ENCODE measurements around the gene IL16.

IL16 gene

GRCh38 chr15:81316267-81316666 lies 119.6 kb downstream of the IL16 start:
- no peaks in the 10 kb centered on the region for H3K4me1 ChIP-seq

DNA sequence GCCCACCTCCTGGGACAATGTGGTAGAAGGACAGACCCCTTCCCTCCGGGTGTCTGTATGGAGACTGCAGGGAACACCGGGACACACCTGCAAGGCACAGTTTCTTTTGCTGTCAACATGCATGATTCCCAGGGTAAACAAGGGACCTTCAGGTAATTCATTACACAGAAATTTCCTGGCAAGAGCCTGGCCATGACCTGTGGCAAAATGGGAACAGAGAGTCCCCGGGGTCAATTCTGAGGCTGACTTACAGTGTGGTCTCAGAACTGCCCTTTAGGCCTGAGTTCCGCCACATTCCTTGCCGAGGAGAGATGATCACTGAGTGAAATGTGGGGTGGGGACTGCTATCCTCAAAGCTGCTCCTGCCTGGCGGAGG lies 121.0 kb downstream of the IL16 start:
- Histone ChIP-seq H3K27me3 (no peaks in the 10 kb centered on the region), H3K4me3 (ENCODE audit: low read depth, low read length) (no peak overlapping the region), H3K36me3 (no peaks in the 10 kb centered on the region), H3K4me1 (no peaks in the 10 kb centered on the region), H3K9me3 (no peaks in the 10 kb centered on the region)
- no peak for DNase-seq
- TF ChIP-seq, protein P1, sequence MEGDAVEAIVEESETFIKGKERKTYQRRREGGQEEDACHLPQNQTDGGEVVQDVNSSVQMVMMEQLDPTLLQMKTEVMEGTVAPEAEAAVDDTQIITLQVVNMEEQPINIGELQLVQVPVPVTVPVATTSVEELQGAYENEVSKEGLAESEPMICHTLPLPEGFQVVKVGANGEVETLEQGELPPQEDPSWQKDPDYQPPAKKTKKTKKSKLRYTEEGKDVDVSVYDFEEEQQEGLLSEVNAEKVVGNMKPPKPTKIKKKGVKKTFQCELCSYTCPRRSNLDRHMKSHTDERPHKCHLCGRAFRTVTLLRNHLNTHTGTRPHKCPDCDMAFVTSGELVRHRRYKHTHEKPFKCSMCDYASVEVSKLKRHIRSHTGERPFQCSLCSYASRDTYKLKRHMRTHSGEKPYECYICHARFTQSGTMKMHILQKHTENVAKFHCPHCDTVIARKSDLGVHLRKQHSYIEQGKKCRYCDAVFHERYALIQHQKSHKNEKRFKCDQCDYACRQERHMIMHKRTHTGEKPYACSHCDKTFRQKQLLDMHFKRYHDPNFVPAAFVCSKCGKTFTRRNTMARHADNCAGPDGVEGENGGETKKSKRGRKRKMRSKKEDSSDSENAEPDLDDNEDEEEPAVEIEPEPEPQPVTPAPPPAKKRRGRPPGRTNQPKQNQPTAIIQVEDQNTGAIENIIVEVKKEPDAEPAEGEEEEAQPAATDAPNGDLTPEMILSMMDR (IDR thresholded peaks at IDR 0.05; ENCODE audit: low read depth, low read length): no peak

More at GRCh38 chr15:81316267-81316666, 119.6 kb downstream of the IL16 start:
- TF ChIP-seq, protein P1 (IDR thresholded peaks at IDR 0.05; ENCODE audit: low read depth, low read length): no peak
- Histone ChIP-seq H3K36me3 (no peaks in the 10 kb centered on the region), H3K4me3 (ENCODE audit: low read depth, low read length) (no peak overlapping the region), H3K9me3 (no peaks in the 10 kb centered on the region), H3K27me3 (no peaks in the 10 kb centered on the region)
- DNase-seq: no peak

DNA sequence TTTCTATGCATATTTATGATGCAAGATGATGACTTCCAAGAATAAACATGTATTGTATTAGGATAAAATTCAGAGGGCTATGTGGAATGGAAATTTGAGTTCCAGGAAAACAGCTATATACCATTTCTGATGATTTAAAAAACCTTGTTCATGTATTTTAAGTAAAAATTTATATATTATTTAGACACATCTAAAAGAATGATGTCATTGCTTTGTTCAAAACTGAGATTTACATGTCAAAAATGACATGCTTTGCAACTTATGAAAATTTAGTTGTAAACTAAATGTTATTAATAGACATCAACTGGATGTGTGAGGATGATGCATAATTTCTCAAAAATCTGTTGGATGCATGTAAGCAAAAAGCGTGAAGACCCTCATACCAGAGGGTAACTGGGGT lies 125.0 kb downstream of the IL16 start:
- Histone ChIP-seq H3K27me3 (no peaks in the 10 kb centered on the region), H3K36me3 (no peaks in the 10 kb centered on the region), H3K4me3 (ENCODE audit: low read depth, low read length) (no peak overlapping the region), H3K9me3 (no peaks in the 10 kb centered on the region), H3K4me1 (no peaks in the 10 kb centered on the region)
- TF ChIP-seq, protein P1 (IDR thresholded peaks at IDR 0.05; ENCODE audit: low read depth, low read length): no peak
- no peak for DNase-seq

- Histone ChIP-seq H3K27me3 (no peaks in the 10 kb centered on the region; the same call in 1 of the 2 replicates), H3K4me3 (ENCODE audit: low read depth, low read length) (no peak overlapping the region), H3K36me3 (no peaks in the 10 kb centered on the region), H3K4me1 (no peaks in the 10 kb centered on the region), H3K9me3 (no peaks in the 10 kb centered on the region)
- no peak for DNase-seq
- TF ChIP-seq, protein P1 (IDR thresholded peaks at IDR 0.05; ENCODE audit: low read depth, low read length): no peak
Measured at GRCh38 chr15:81322676-81323253, 126.1 kb downstream of the IL16 start.

DNA sequence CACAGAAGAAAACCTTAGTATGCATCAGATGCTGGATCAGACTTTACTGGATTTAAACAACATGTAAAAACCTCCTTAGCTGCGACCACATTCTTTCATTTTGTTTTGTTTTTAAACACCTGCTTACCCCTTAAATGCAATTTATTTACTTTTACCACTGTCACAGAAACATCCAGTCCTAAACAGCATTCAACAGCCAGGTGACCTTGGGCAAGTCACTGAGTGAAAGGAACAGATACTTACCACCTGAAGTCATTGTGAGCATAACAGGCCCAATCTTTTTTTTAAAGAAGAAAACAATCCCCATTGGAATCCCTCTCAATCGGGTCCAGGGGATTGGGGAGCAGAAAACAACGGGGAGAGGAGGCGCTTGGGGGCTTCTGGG lies 126.9 kb downstream of the IL16 start:
- TF ChIP-seq, protein P1 (IDR thresholded peaks at IDR 0.05; ENCODE audit: low read depth, low read length): no peak
- DNase-seq: no peak

DNA sequence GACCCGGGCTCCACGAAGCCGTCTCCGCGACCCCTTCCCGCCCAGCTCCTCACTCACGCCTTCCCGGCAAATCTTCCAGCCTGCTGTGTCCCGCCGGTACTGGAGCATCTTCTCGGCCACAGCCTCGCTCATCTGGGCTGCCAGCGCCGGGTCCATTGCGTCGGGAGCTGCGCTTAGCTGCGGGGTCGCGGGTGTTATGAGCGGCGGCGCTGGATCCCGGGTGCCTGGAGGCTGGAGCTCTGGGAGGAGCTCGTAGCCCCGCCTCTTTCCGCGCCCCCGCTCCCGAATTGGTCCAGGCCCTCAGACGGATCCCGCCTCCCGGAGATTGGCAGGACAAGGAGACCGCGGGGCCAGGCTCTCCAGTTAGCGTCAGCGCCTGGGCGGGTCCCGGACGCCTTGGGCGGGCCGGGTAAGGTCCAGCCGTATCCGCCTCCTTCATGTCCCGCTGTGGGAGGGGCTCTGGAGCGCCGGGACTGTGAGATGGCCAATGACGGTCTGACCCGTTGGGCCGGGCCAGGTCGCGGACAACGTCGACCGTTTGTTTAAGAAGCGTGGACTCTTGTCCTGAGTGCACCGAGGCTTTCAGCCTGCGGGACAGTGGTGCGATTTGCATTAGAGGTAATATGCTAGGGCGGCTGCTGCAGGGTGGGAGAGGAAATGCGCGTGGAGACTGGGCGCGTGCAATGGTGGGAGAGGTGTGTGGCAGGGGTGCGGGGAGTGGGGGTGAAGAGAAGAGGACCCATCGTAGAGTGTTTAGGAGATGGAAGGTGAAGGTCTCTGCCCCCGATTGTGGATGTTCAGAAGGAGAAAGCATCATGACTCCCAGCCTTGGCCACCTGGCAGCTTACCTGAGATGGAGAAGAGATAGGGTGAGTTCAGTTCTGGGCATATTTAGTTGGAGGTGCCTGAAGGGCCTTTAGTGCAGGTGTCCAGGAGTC lies 127.5 kb downstream of the IL16 start, which contains the start of gene STARD5:
Gene STARD5 (minus strand): TSS at position 198 of the 938 bp plus-strand sequence. CDS start 42 bp downstream, at position 156.
- Histone ChIP-seq H3K4me1 (no peaks in the 10 kb centered on the region), H3K4me3 (ENCODE audit: low read depth, low read length) (peak within 1 kb of the TSS; percentile 76), H3K27me3 (no peaks in the 10 kb centered on the region; the same call in 1 of the 2 replicates), H3K9me3 (no peaks in the 10 kb centered on the region), H3K36me3 (no peaks in the 10 kb centered on the region)
- DNase-seq: peak; percentile 99
- TF ChIP-seq, protein P1 (IDR thresholded peaks at IDR 0.05; ENCODE audit: low read depth, low read length): no peak

More for the DNA sequence above, 126.9 kb downstream of the IL16 start:
- no peaks in the 10 kb centered on the region for H3K36me3 ChIP-seq
- no peaks in the 10 kb centered on the region for H3K9me3 ChIP-seq
- no peaks in the 10 kb centered on the region; the same call in 1 of the 2 replicates for H3K27me3 ChIP-seq
- peak overlapping the region; percentile 76 for H3K4me3 ChIP-seq (ENCODE audit: low read depth, low read length)
- H3K4me1 ChIP-seq: no peaks in the 10 kb centered on the region
